ENCODE data around the gene RNFT2.
A peak's percentile ranks its signal among the peaks of the same experiment; 100 is the strongest.
"Not testable (repeated sequence)": the region's sequence is repeated elsewhere in the genome, so short reads cannot be mapped to it uniquely, and the experiment has no call there.

The RNFT2 gene

GRCh38 chr12:116745554-116745953 is 7.4 kb downstream of the RNFT2 start:
- DNase-seq = no peak

GRCh38 chr12:116749884-116750283 is 11.8 kb downstream of the RNFT2 start:
- no peak for DNase-seq

- DNase-seq = no peak
These were observed 12.2 kb downstream of the RNFT2 start for GRCh38 chr12:116750298-116750697.

GRCh38 chr12:116754097-116754496 is 16.0 kb downstream of the RNFT2 start:
- not testable (repeated sequence) for DNase-seq

- DNase-seq = not testable (repeated sequence)
These were observed 16.7 kb downstream of the RNFT2 start for GRCh38 chr12:116754783-116755182.

- no peak for DNase-seq
These were observed 21.9 kb downstream of the RNFT2 start for GRCh38 chr12:116759783-116760621.

- no peak for DNase-seq
These were observed 22.5 kb downstream of the RNFT2 start for GRCh38 chr12:116760622-116761020.

- no peak for DNase-seq
These were observed 23.4 kb downstream of the RNFT2 start for GRCh38 chr12:116761499-116761898.

GRCh38 chr12:116765271-116765670 is 27.2 kb downstream of the RNFT2 start:
- no peak for DNase-seq

GRCh38 chr12:116766285-116766684 is 28.2 kb downstream of the RNFT2 start:
- no peak for DNase-seq

GRCh38 chr12:116766746-116767145 is 28.6 kb downstream of the RNFT2 start:
- no peak for DNase-seq

GRCh38 chr12:116771651-116772050 is 33.5 kb downstream of the RNFT2 start:
- DNase-seq = no peak

- no peak for DNase-seq
These were observed 35.2 kb downstream of the RNFT2 start for GRCh38 chr12:116773276-116773731.

GRCh38 chr12:116774020-116774419 is 35.9 kb downstream of the RNFT2 start:
- DNase-seq = no peak

- DNase-seq = peak; percentile 8
These were observed 39.1 kb downstream of the RNFT2 start for GRCh38 chr12:116777245-116777644.

GRCh38 chr12:116779597-116779996 is 41.5 kb downstream of the RNFT2 start:
- DNase-seq = no peak

GRCh38 chr12:116780942-116781341 is 42.8 kb downstream of the RNFT2 start:
- no peak for DNase-seq

- peak; percentile 96 for DNase-seq
These were observed 45.6 kb downstream of the RNFT2 start for GRCh38 chr12:116783525-116784237.

- peak; percentile 53 for DNase-seq
These were observed 46.1 kb downstream of the RNFT2 start for GRCh38 chr12:116784238-116784612.

GRCh38 chr12:116789562-116789961 is 51.4 kb downstream of the RNFT2 start:
- DNase-seq = not testable (repeated sequence)

- no peak for DNase-seq
These were observed 52.0 kb downstream of the RNFT2 start for GRCh38 chr12:116790066-116790465.

GRCh38 chr12:116792403-116792802 is 54.3 kb downstream of the RNFT2 start:
- DNase-seq = no peak

- DNase-seq = no peak
These were observed 56.6 kb downstream of the RNFT2 start for GRCh38 chr12:116794725-116795124.

GRCh38 chr12:116797885-116798284 is 59.8 kb downstream of the RNFT2 start:
- no peak for DNase-seq
